SIG-M5 treated with dmso at 0.1 percent for 504 hours (cell line): ENCODE data around the gene CRACR2B.

Experiments
- DNase-seq: peaks from one replicate; lab custom pipeline; 2025; ENCODE audit not compliant: unreplicated experiment; lab: John Stamatoyannopoulos, UW

The CRACR2B gene

GRCh38 chr11:794766-795633, 32.7 kb upstream of the CRACR2B start:
- no peak for DNase-seq

- peak; percentile 84 for DNase-seq
Observed at GRCh38 chr11:795634-796564, 31.8 kb upstream of the CRACR2B start.

- DNase-seq: no peak
Observed at GRCh38 chr11:796565-797295, 31.0 kb upstream of the CRACR2B start.

- DNase-seq: peak; percentile 94
Observed at GRCh38 chr11:797296-798092, 30.2 kb upstream of the CRACR2B start.

- peak; percentile 54 for DNase-seq
Observed at GRCh38 chr11:798093-798713, 29.5 kb upstream of the CRACR2B start, which contains the start of gene SLC25A22. TSS of gene SLC25A22 (minus strand) at chr11:798281. CDS start at chr11:795006, 3,275 bp downstream.

GRCh38 chr11:799641-800316, 27.9 kb upstream of the CRACR2B start:
- no peak for DNase-seq

GRCh38 chr11:800473-800872, 27.2 kb upstream of the CRACR2B start:
- no peak for DNase-seq

GRCh38 chr11:801097-801780, 26.5 kb upstream of the CRACR2B start:
- no peak for DNase-seq

- DNase-seq: no peak
Observed at GRCh38 chr11:802018-802617, 25.6 kb upstream of the CRACR2B start.

GRCh38 chr11:802693-803466, 24.8 kb upstream of the CRACR2B start:
- DNase-seq: no peak

- DNase-seq: no peak
Observed at GRCh38 chr11:803467-803742, 24.3 kb upstream of the CRACR2B start.

- no peak for DNase-seq
Observed at GRCh38 chr11:803770-804598, 23.7 kb upstream of the CRACR2B start.

GRCh38 chr11:804599-804964, 23.1 kb upstream of the CRACR2B start:
- no peak for DNase-seq

GRCh38 chr11:808427-809286, 19.1 kb upstream of the CRACR2B start:
- no peak for DNase-seq

- DNase-seq: peak; percentile 85
Observed at GRCh38 chr11:809287-810039, 18.3 kb upstream of the CRACR2B start, which contains the start of gene RPLP2. TSS of gene RPLP2 (plus strand) at chr11:809967. CDS start at chr11:810235, 268 bp downstream.
